Measurements from ENCODE around the gene GOLIM4. TPM values are rescaled to one million over a fixed set of nuclear protein-coding genes. Genes with fewer than 3 reads are reported as not detected.

GOLIM4 gene
- total and polyA plus RNA-seq, 7 donors, result 12.3 to 37.4 (median 27.2) TPM

GRCh38 chr3:168086541-168087260 is 9.0 kb downstream of the GOLIM4 start:
- Histone ChIP-seq H3K4me1 (peaks cover 0 to 26% (median 23%) of the 10 kb centered on the region in 4 donors), H3K36me3 (no peaks in the 10 kb centered on the region), H3K9me3 (no peaks in the 10 kb centered on the region), H3K27me3 (no peaks in the 10 kb centered on the region), H3K27ac (no peak overlapping the region), H3K4me3 (no peak overlapping the region)
- intact Hi-C loops (cut with DNase I), result no loop called here
- no peak for TF ChIP-seq POLR2A (IDR thresholded peaks at IDR 0.05)
- WGBS, 2 donors, result 39 to 78% methylated on average over 3 of the region's 3 CpGs
- DNase-seq, result no peak

GRCh38 chr3:168085491-168086119 is 10.1 kb downstream of the GOLIM4 start:
- no peak for TF ChIP-seq POLR2A (IDR thresholded peaks at IDR 0.05)
- no peak for TF ChIP-seq CTCF (IDR thresholded peaks at IDR 0.05)
- no peak for TF ChIP-seq POLR2AphosphoS5 (IDR thresholded peaks at IDR 0.05)
- TF ChIP-seq EP300 (IDR thresholded peaks at IDR 0.05), result no peak
- peaks cover 0 to 26% (median 14%) of the 10 kb centered on the region in 4 donors for H3K4me1 ChIP-seq
- H3K36me3 ChIP-seq, result no peaks in the 10 kb centered on the region
- WGBS, 2 donors, result 77 to 87% methylated on average over 4 of the region's 4 CpGs
- no peaks in the 10 kb centered on the region for H3K9me3 ChIP-seq
- H3K27ac ChIP-seq, result no peak overlapping the region
- DNase-seq, result no peak
- H3K27me3 ChIP-seq, result no peaks in the 10 kb centered on the region
- H3K4me3 ChIP-seq, result no peak overlapping the region
- intact Hi-C loops (cut with DNase I), result no loop called here

GRCh38 chr3:168083906-168084305 is 11.8 kb downstream of the GOLIM4 start:
- Histone ChIP-seq H3K27ac (no peak overlapping the region), H3K27me3 (no peaks in the 10 kb centered on the region), H3K9me3 (no peaks in the 10 kb centered on the region), H3K36me3 (no peaks in the 10 kb centered on the region), H3K4me3 (no peak overlapping the region), H3K4me1 (peaks cover 0 to 16% (median 5%) of the 10 kb centered on the region in 4 donors)
- DNase-seq, result no peak
- intact Hi-C loops (cut with DNase I), result no loop called here
- WGBS, 2 donors, result 72 to 80% methylated on average over 1 of the region's 1 CpG
- no peak for TF ChIP-seq POLR2AphosphoS5 (IDR thresholded peaks at IDR 0.05)
- TF ChIP-seq CTCF (IDR thresholded peaks at IDR 0.05), result no peak
- TF ChIP-seq POLR2A (IDR thresholded peaks at IDR 0.05), result no peak
- TF ChIP-seq EP300 (IDR thresholded peaks at IDR 0.05), result no peak

GRCh38 chr3:168081856-168082255 is 13.9 kb downstream of the GOLIM4 start:
- intact Hi-C loops (cut with DNase I), result no loop called here
- TF ChIP-seq POLR2AphosphoS5 (IDR thresholded peaks at IDR 0.05), result no peak
- no peak for TF ChIP-seq CTCF (IDR thresholded peaks at IDR 0.05)
- TF ChIP-seq POLR2A (IDR thresholded peaks at IDR 0.05), result no peak
- TF ChIP-seq EP300 (IDR thresholded peaks at IDR 0.05), result no peak
- 80 to 90% methylated on average over 3 of the region's 3 CpGs for WGBS, 2 donors

GRCh38 chr3:168081171-168081771 is 14.5 kb downstream of the GOLIM4 start:
- intact Hi-C loops (cut with DNase I), result no loop called here
- no peak for TF ChIP-seq POLR2AphosphoS5 (IDR thresholded peaks at IDR 0.05)
- no peak for TF ChIP-seq POLR2A (IDR thresholded peaks at IDR 0.05)
- TF ChIP-seq EP300 (IDR thresholded peaks at IDR 0.05), result no peak
- no peak for TF ChIP-seq CTCF (IDR thresholded peaks at IDR 0.05)
- Histone ChIP-seq H3K4me3 (no peak overlapping the region), H3K4me1 (peaks cover 0 to 10% (median 2%) of the 10 kb centered on the region in 4 donors), H3K27ac (no peak overlapping the region), H3K27me3 (no peaks in the 10 kb centered on the region), H3K9me3 (no peaks in the 10 kb centered on the region), H3K36me3 (no peaks in the 10 kb centered on the region)
- 68 to 86% methylated on average over 2 of the region's 2 CpGs for WGBS, 2 donors
- DNase-seq, result no peak

More at GRCh38 chr3:168081856-168082255, 13.9 kb downstream of the GOLIM4 start:
- no peaks in the 10 kb centered on the region for H3K36me3 ChIP-seq
- H3K27me3 ChIP-seq, result no peaks in the 10 kb centered on the region
- DNase-seq, result no peak
- H3K9me3 ChIP-seq, result no peaks in the 10 kb centered on the region
- peaks cover 0 to 10% (median 2%) of the 10 kb centered on the region in 4 donors for H3K4me1 ChIP-seq
- H3K4me3 ChIP-seq, result no peak overlapping the region
- H3K27ac ChIP-seq, result no peak overlapping the region
